ENCODE measurements around the gene LRRC8B. TPM values are rescaled to one million over a fixed set of nuclear protein-coding genes. Genes with fewer than 3 reads are reported as not detected.

Gene LRRC8B
- total RNA-seq, 2 experiments from 2014 or later = 38.9 to 41.5 TPM

DNA sequence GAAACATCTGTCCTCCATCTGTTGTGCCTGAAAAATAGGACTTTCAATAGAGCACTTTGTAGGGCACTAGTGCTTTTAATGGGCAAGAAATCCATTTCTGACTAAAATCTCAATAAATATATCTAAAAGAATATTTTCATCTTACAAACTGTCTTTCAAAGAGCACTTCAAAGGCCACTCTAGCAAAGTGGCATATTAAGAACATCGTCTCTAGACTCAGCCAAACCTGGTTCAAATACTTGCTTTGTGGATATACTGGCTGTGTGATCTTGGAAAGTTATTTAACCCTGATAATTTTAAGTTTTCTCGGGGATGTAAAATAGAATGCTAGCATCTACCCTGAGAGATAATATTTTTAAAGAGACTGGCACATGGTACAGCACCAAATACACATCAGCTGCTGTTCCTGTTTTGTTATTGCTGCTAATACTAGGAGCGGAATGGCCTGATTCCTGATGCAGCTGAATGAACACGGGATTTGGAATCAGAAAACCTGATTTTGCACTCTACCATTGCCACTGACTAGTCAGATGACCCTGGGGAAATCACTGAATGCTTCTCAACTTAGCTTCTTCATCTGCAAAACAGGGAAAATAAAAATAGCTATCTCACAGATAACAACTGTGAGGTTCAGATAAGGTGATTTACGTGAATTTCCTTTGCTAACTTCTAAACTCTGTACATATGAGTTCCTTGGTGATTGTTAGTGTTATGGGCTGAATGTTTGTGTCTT, 83.1 kb downstream of the LRRC8B start:
- Mint-ChIP-seq H3K27me3 (no peaks in the 10 kb centered on the region), H3K4me3 (peak overlapping the region; percentile 72), H3K27ac (peak overlapping the region; percentile 99), H3K9me3 (ENCODE audit: low read depth) (no peaks in the 10 kb centered on the region), H3K36me3 (ENCODE audit: low read depth) (peaks cover 10% of the 10 kb centered on the region), H3K4me1 (peaks cover 94% of the 10 kb centered on the region)
- ChIA-PET CTCF (interaction anchor here (0.7 to 2.4 kb wide), 13 partner anchors 11 to 238 kb away, joined by 3 to 15 read pairs (median 4); no protein-coding TSS in a partner anchor), POLR2A (interaction anchor here (0.6 to 2.8 kb wide), 16 partner anchors 9 to 1949 kb away, joined by 3 to 19 read pairs (median 4); partner anchors contain the start of genes LRRC8B and LRRC8C)
- ATAC-seq (no peak), DNase-seq (no peak)
- intact Hi-C loops (cut with DNase I, micrococcal nuclease) = loop anchor here (1.0 to 10.0 kb wide), 7 partner anchors 62 to 560 kb away; partner anchors contain the start of genes ZNF326 (in 2 of the 2), GBP2 (in 1 of the 2) and LRRC8B (in 1 of the 2)

DNA sequence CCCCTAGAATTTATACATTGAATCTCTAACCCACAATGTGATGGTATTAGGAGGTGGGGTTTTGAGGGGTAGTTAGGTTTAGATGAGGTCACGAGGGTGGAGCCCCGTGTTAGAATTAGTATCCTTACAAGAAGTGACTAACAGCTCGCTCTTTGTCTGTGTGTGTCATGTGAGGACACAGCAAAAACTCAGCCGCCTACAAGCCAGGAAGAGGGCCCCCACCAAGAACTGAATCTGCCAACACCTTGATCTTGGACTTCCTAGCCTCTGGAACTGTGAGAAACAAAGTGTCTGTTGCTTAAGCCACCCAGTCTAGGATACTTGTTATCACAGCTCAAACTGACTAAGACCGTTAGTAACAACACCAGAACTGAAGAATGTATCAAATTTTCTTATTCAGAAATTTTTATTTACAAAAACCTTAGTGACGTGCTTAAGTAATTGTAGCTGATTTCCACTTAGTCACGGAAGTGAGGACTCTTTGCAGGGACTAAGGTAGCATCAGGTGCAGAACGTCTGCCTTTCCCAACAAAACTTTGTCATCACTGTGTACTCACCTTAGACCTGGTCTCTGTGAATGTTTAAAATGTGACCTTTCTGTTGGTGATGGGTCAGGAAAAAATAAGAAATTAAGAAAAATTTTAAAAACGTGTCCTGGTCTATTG, 83.8 kb downstream of the LRRC8B start:
- Mint-ChIP-seq H3K9me3 (ENCODE audit: low read depth) (no peaks in the 10 kb centered on the region), H3K4me1 (peaks cover 92% of the 10 kb centered on the region), H3K4me3 (peak overlapping the region; percentile 72), H3K27ac (peak overlapping the region; percentile 99), H3K27me3 (no peaks in the 10 kb centered on the region), H3K36me3 (ENCODE audit: low read depth) (peaks cover 10% of the 10 kb centered on the region)
- peak; percentile 43 for ATAC-seq
- ChIA-PET CTCF (interaction anchor here (0.7 to 2.4 kb wide), 18 partner anchors 8 to 238 kb away, joined by 3 to 15 read pairs (median 4); no protein-coding TSS in a partner anchor), POLR2A (interaction anchor here (0.6 to 2.8 kb wide), 21 partner anchors 9 to 1948 kb away, joined by 3 to 19 read pairs (median 4); partner anchors contain the start of genes GBP2, LRRC8B and LRRC8C)
- DNase-seq = peak; percentile 80
- intact Hi-C loops (cut with DNase I, micrococcal nuclease) = loop anchor here (1.0 to 10.0 kb wide), 7 partner anchors 63 to 561 kb away; partner anchors contain the start of genes ZNF326 (in 2 of the 2), GBP2 (in 1 of the 2) and LRRC8B (in 1 of the 2)

DNA sequence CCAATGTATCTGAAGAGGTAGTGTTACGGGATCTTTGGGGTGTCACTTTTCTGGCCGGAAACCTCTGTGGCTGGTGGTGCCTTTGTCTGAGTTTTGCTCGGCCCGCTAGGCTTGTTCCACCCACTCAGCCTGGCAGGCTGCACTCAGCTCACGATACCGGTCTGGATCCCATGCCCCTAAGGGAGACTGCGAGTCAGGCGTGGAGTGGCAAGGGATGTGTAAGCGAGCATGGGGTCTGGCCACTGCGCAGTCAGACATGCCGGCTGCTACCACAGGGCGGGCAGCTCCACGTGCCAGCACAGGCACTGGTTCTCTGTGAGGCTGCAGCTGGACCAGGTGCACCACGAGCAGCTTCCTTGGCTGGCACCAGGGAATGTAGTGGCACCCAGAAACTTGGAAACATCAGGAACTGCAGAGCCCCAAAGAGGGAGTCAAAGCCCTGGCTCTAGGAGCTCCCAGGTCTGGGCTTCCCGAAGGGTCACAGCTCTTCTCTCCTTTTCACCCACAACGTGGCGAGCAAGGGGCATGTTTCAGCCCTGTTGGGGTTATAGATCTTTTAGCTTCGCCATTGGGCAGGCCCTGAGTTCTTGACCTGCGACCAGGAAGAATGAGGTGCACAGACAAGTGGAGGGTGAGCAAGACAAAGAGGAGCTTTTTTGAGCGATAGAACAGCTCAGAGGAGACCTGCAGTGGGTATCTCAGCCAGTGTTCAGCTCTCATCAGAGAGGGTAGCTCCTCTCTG, 84.5 kb downstream of the LRRC8B start:
- ATAC-seq (peak; percentile 6), DNase-seq (peak; percentile 79)
- Mint-ChIP-seq H3K27me3 (no peaks in the 10 kb centered on the region), H3K4me1 (peaks cover 92% of the 10 kb centered on the region), H3K9me3 (ENCODE audit: low read depth) (no peaks in the 10 kb centered on the region), H3K36me3 (ENCODE audit: low read depth) (peaks cover 12% of the 10 kb centered on the region), H3K4me3 (peak overlapping the region; percentile 72), H3K27ac (peak overlapping the region; percentile 99)
- intact Hi-C loops (cut with DNase I, micrococcal nuclease) = loop anchor here (1.0 to 10.0 kb wide), 7 partner anchors 64 to 562 kb away; partner anchors contain the start of genes ZNF326 (in 2 of the 2), GBP2 (in 1 of the 2) and LRRC8B (in 1 of the 2)
- POLR2A ChIA-PET = interaction anchor here (0.6 to 3.7 kb wide), 18 partner anchors 14 to 483 kb away, joined by 3 to 28 read pairs (median 4); partner anchors contain the start of genes GBP2, LRRC8B and LRRC8C
- CTCF ChIA-PET = interaction anchor here (0.8 to 2.4 kb wide), 13 partner anchors 9 to 154 kb away, joined by 4 to 15 read pairs (median 8); partner anchors contain the start of gene LRRC8C

DNA sequence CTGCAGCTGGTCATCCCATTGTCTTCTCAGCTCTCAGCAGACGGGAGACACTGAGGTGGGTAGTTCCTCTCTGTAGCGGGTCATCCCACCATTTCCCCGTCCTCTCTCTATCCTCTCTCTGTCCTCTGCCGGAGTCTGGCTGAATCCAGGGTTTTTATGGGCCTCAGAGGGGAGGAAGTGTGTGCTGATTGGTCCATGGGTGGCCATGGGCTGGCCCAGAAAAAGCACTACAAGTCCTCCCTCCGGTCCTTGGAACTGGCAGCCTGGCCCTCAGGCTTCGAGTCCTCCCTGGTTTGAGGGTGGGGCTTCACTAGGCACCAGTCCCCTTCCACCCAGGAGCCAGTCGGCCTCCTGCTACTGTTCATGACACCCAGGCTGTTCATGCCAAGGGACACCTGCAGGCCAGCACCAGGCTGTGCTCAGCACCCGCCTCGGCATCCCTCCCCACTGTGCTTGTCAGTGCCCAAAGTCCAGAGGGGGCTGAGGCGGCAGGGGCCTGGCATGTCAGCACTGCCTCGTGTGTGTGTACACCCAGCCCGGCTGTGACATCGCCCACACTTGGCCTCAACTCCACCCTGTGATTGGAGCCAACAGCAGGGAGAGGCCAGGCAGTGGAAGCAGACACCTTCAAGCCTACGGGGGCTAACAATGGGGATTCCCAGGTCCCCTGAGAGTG, 85.3 kb downstream of the LRRC8B start:
- DNase-seq (peak; percentile 71), ATAC-seq (peak; percentile 21)
- peak overlapping the region; percentile 72 for H3K4me3 Mint-ChIP-seq
- no peaks in the 10 kb centered on the region for H3K9me3 Mint-ChIP-seq (ENCODE audit: low read depth)
- peak overlapping the region; percentile 99 for H3K27ac Mint-ChIP-seq
- ChIA-PET POLR2A (interaction anchor here (0.7 to 3.7 kb wide), 7 partner anchors 17 to 159 kb away, joined by 3 to 28 read pairs (median 7); partner anchors contain the start of genes LRRC8B and LRRC8C), CTCF (interaction anchor here (0.8 to 2.4 kb wide), 10 partner anchors 9 to 153 kb away, joined by 5 to 15 read pairs (median 8); partner anchors contain the start of gene LRRC8C)
- H3K36me3 Mint-ChIP-seq (ENCODE audit: low read depth) = peaks cover 19% of the 10 kb centered on the region
- peaks cover 92% of the 10 kb centered on the region for H3K4me1 Mint-ChIP-seq
- intact Hi-C loops (cut with DNase I, micrococcal nuclease) = loop anchor here (2.0 to 10.0 kb wide), 7 partner anchors 23 to 563 kb away; partner anchors contain the start of genes ZNF326 (in 2 of the 2), GBP2 (in 1 of the 2) and LRRC8C (in 1 of the 2)
- H3K27me3 Mint-ChIP-seq = no peaks in the 10 kb centered on the region

DNA sequence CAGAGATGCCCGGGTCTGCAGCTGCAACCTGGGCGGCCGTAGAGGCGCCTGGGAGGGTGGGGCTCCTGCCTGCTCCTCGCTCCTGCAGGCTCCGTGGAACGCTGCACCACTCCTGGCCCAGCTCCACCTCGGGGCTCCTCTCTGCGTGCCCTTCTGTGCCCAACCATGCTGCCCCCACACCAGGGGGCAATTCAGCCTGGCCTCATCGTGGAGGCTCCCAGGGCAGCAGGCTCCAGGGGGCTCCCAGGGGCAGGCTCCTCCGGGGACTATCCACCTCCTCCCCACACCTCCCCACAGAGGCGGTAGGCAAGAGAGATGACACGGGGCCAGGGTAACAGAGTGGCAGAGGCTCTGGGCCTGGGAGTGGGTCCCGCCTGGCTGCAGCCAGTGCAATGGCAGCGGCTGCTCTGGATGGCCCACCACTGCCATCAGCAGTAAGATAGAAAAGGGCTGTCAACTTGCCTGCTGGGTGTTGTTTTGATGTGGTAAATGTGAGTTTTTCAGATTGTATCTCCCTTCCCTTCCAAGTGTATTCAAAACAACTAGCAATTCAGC, 85.9 kb downstream of the LRRC8B start:
- H3K27me3 Mint-ChIP-seq = no peaks in the 10 kb centered on the region
- intact Hi-C loops (cut with DNase I, micrococcal nuclease) = loop anchor here (1.0 to 5.0 kb wide), 8 partner anchors 7 to 324 kb away; partner anchors contain the start of genes LRRC8C (in 2 of the 2) and LRRC8B (in 1 of the 2)
- peak overlapping the region; percentile 60 for H3K4me3 Mint-ChIP-seq
- ChIA-PET CTCF (interaction anchor here (0.6 to 2.7 kb wide), 18 partner anchors 8 to 1973 kb away, joined by 3 to 27 read pairs (median 5); partner anchors contain the start of gene LRRC8C), POLR2A (interaction anchor here (0.8 to 3.7 kb wide), 10 partner anchors 9 to 243 kb away, joined by 3 to 28 read pairs (median 6); partner anchors contain the start of gene LRRC8C)
- no peaks in the 10 kb centered on the region for H3K9me3 Mint-ChIP-seq (ENCODE audit: low read depth)
- H3K36me3 Mint-ChIP-seq (ENCODE audit: low read depth) = peaks cover 23% of the 10 kb centered on the region
- peak; percentile 66 for DNase-seq
- peak; percentile 14 for ATAC-seq
- H3K27ac Mint-ChIP-seq = peak overlapping the region; percentile 99
- H3K4me1 Mint-ChIP-seq = peaks cover 92% of the 10 kb centered on the region

DNA sequence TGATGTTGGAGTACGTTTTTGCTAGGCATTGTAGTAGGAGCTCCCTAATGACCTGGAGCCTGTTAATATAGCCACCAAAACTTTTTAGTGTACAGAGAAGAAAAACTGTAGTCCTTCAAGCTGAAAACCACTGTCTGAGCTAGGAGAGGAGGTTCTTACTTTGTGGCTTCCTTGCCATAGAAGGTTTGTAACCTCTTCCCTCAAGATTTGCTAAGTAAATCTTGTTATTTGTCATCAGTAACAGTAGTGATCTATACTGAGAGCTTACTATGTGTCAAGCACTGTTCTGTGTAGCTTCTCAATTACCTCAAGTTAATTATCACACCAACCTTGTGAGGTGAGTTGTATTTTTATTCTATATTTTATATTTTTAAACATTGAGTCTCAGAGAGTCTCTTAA, 87.1 kb downstream of the LRRC8B start:
- no peaks in the 10 kb centered on the region for H3K27me3 Mint-ChIP-seq
- H3K27ac Mint-ChIP-seq = peak overlapping the region; percentile 99
- ChIA-PET POLR2A (interaction anchor here (0.5 to 3.7 kb wide), 15 partner anchors 8 to 570 kb away, joined by 3 to 28 read pairs (median 6); partner anchors contain the start of gene LRRC8C), CTCF (interaction anchor here (0.6 to 2.7 kb wide), 22 partner anchors 9 to 526 kb away, joined by 3 to 27 read pairs (median 4); partner anchors contain the start of gene LRRC8C)
- intact Hi-C loops (cut with DNase I, micrococcal nuclease) = loop anchor here (1.0 to 5.0 kb wide), 8 partner anchors 8 to 325 kb away; partner anchors contain the start of genes LRRC8C (in 2 of the 2) and LRRC8B (in 1 of the 2)
- H3K4me1 Mint-ChIP-seq = peaks cover 91% of the 10 kb centered on the region
- peak; percentile 44 for ATAC-seq
- peaks cover 33% of the 10 kb centered on the region for H3K36me3 Mint-ChIP-seq (ENCODE audit: low read depth)
- DNase-seq = no peak
- H3K4me3 Mint-ChIP-seq = peak overlapping the region; percentile 63
- H3K9me3 Mint-ChIP-seq (ENCODE audit: low read depth) = peaks cover 4% of the 10 kb centered on the region

DNA sequence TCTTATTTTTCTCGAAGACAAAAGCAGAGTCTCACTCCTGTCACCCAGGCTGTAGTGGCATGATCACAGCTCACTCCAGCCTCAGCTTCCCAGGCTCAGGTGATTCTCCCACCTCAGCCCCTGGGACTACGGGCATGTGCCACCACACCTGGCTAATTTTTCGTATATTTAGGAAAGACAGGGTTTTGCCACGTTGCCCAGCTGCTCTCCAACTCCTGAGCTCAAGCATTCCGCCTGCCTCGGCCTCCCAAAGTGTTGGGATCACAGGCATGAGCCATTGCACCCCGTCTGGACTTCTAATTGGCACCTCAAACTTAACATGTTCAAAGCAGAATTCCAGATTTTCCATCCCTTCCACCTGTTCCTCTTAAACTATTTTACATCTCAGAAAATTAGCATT, 89.3 kb downstream of the LRRC8B start:
- intact Hi-C loops (cut with DNase I, micrococcal nuclease) = loop anchor here in 1 of 2 experiments (5.0 kb wide), 1 partner anchor 132 kb away; no protein-coding TSS in a partner anchor
- ChIA-PET POLR2A (no interaction called here), CTCF (interaction anchor here (0.6 to 7.8 kb wide), 9 partner anchors 9 to 149 kb away, joined by 3 to 73 read pairs (median 3); partner anchors contain the start of gene LRRC8C)
- peaks cover 22% of the 10 kb centered on the region for H3K9me3 Mint-ChIP-seq (ENCODE audit: low read depth)
- DNase-seq = no peak
- ATAC-seq = no peak
- H3K4me1 Mint-ChIP-seq = peaks cover 89% of the 10 kb centered on the region
- no peak overlapping the region for H3K4me3 Mint-ChIP-seq
- H3K36me3 Mint-ChIP-seq (ENCODE audit: low read depth) = peaks cover 53% of the 10 kb centered on the region
- no peaks in the 10 kb centered on the region for H3K27me3 Mint-ChIP-seq
- peak overlapping the region; percentile 35 for H3K27ac Mint-ChIP-seq

DNA sequence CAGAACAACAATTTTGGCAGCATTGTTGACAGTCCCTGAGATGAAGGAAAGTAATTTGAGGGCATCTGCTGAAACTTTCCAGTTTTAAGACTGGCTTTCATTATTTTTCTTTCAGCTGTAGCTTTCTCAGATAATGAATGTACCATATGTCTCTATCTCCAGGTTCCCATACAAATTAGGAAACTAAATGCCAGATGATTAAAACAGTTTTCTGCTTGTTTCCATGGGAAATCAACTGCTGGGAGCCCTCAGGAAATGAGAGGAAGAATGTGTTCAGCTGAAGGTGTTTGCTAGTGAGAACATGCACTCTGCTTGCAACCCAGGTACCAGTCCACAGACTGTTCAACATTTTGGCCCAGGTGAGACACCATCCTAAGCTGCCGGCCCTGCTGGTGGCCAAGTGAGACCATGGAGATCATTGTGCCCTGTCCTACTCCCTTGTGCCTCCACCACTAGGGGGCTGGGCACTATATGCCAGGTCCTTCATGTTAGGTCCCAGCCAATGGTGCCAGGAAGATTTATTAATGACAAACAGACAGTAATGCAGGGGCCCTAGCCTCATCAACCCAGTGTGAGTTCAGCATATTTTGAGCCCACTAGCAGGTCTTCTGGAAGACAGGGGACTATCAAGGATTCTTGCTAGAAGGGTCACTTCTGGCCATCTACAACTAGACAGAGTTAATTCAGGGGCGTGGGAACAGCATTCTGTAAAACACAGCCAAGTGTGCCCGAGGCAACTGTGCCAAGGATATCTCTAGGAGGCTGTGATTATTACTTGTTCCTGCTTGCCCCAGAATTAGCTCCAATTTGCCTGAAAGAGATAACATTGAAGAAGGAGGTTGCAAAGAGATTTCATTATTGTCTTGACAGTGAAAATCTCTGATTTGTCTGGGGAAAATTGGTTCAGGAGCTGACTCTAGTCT, 91.3 kb downstream of the LRRC8B start:
- Mint-ChIP-seq H3K36me3 (ENCODE audit: low read depth) (peaks cover 59% of the 10 kb centered on the region), H3K27ac (no peak overlapping the region), H3K4me1 (peaks cover 86% of the 10 kb centered on the region), H3K27me3 (no peaks in the 10 kb centered on the region), H3K4me3 (no peak overlapping the region), H3K9me3 (ENCODE audit: low read depth) (peaks cover 23% of the 10 kb centered on the region)
- DNase-seq = peak; percentile 46
- ChIA-PET POLR2A (interaction anchor here (1.1 kb wide), 1 partner anchor 13 kb away, joined by 3 read pairs; no protein-coding TSS in a partner anchor), CTCF (interaction anchor here (0.6 to 7.8 kb wide), 20 partner anchors 8 to 155 kb away, joined by 3 to 73 read pairs (median 3); partner anchors contain the start of gene LRRC8C)
- ATAC-seq = no peak
- intact Hi-C loops (cut with DNase I, micrococcal nuclease) = no loop called here

Measured in activated CD4-positive, alpha-beta T cell treated with anti-CD3 and anti-CD28 coated beads for 36 hours (primary cell).